SK-N-MC (cell line): ENCODE data around the gene NTPCR.

Source experiments
- EZH2 ChIP-seq: fragments of 200-600 bp; sonication (generic); IDR thresholded peaks from one replicate; pipeline ENCODE4 v1.6.1; 2017; ENCODE audit warnings: antibody characterized with exemption
- FOXP2 ChIP-seq: optimal IDR thresholded peaks from 2 replicates; pipeline ENCODE3; 2011; ENCODE audit warnings: mild to moderate bottlenecking, moderate library complexity; ENCODE audit not compliant: insufficient read depth; ENCODE audit errors: extremely low read length, control extremely low read depth
- POLR2AphosphoS5 ChIP-seq: IDR thresholded peaks from 2 replicates; pipeline ENCODE4 v1.6.1; 2012; ENCODE audit warnings: mild to moderate bottlenecking, low read depth, low read length, borderline replicate concordance

- no peak for TF ChIP-seq EZH2
- TF ChIP-seq FOXP2, result no peak
- TF ChIP-seq POLR2AphosphoS5, result no peak
These were observed 47.7 kb downstream of the NTPCR start for GRCh38 chr1:232998138-232998537.
